WTC11 (cell line): ENCODE results near the gene CEP126. TPM values are rescaled to one million over a fixed set of nuclear protein-coding genes. Genes with fewer than 3 reads are reported as not detected.

Experiments
- ATAC-seq: fragments of 200-7000 bp; cut with Tn5 transposase; 2 replicates; pipeline ENCODE4 v1.10.0; 2021; ENCODE audit warnings: mild to moderate bottlenecking, moderate library complexity
- CTCF ChIA-PET: fragments of 300-600 bp; sonication (Branson Sonifier 250); formaldehyde crosslinking; loops from one replicate; lab custom pipeline; 2021; ENCODE audit warnings: antibody characterized with exemption; lab: Charles Lee
- POLR2A ChIA-PET: fragments of 350-600 bp; sonication (Branson Sonifier 250); formaldehyde crosslinking; loops from one replicate; lab custom pipeline; 2021; ENCODE audit warnings: antibody characterized with exemption; lab: Charles Lee
- DNase-seq: peaks from one replicate; pipeline ENCODE4 v3.0.0; 2021; ENCODE audit warnings: low spot score
- H3K27ac Mint-ChIP-seq: 2 replicates; pipeline ENCODE4 v1.8.0; 2021; ENCODE audit warnings: mixed read lengths
- H3K27me3 Mint-ChIP-seq: 2 replicates; pipeline ENCODE4 v1.8.0; 2021; ENCODE audit warnings: low read depth, mild to moderate bottlenecking, moderate library complexity, mixed read lengths
- H3K36me3 Mint-ChIP-seq: 2 replicates; pipeline ENCODE4 v1.8.0; 2021; ENCODE audit warnings: mixed read lengths
- H3K4me1 Mint-ChIP-seq: 2 replicates; pipeline ENCODE4 v1.8.0; 2022; ENCODE audit warnings: mixed read lengths
- H3K4me3 Mint-ChIP-seq: 2 replicates; pipeline ENCODE4 v1.8.0; 2021; ENCODE audit warnings: mild to moderate bottlenecking, moderate library complexity, mixed read lengths
- H3K9me3 Mint-ChIP-seq: 2 replicates; pipeline ENCODE4 v1.8.0; 2021; ENCODE audit warnings: mixed read lengths
- ARID4B ChIP-seq: sonication (generic); formaldehyde crosslinking; IDR thresholded peaks from 2 replicates; pipeline ENCODE4 v1.8.0; 2023; ENCODE audit warnings: missing genetic modification reagents, mild to moderate bottlenecking, borderline replicate concordance
- CREM ChIP-seq: sonication (generic); formaldehyde crosslinking; IDR thresholded peaks from 2 replicates; pipeline ENCODE4 v1.8.1; 2022; ENCODE audit warnings: mild to moderate bottlenecking, missing genetic modification reagents, moderate library complexity
- E2F1 ChIP-seq: sonication (generic); formaldehyde crosslinking; IDR thresholded peaks from 2 replicates; pipeline ENCODE4 v1.8.0; 2022; ENCODE audit warnings: mild to moderate bottlenecking, missing genetic modification reagents
- EMX1 ChIP-seq: fragments of 250-450 bp; sonication (Bioruptor Pico); IDR thresholded peaks from 2 replicates; pipeline ENCODE4 v1.8.0; 2021; ENCODE audit warnings: mild to moderate bottlenecking
- FOXJ3 ChIP-seq: sonication (generic); formaldehyde crosslinking; IDR thresholded peaks from 2 replicates; pipeline ENCODE4 v1.9.0; 2021; ENCODE audit warnings: missing genetic modification reagents, mild to moderate bottlenecking, borderline replicate concordance
- FOXP1 ChIP-seq: sonication (generic); formaldehyde crosslinking; IDR thresholded peaks from 2 replicates; pipeline ENCODE4 v1.8.0; 2022; ENCODE audit warnings: missing genetic modification reagents, mild to moderate bottlenecking, moderate library complexity, borderline replicate concordance
- HMGA2 ChIP-seq: fragments of 250-450 bp; sonication (Bioruptor Pico); IDR thresholded peaks from 2 replicates; pipeline ENCODE4 v1.4.0; 2021; ENCODE audit warnings: mild to moderate bottlenecking, moderate library complexity
- JAZF1 ChIP-seq: fragments of 250-450 bp; sonication (Bioruptor Pico); IDR thresholded peaks from 2 replicates; pipeline ENCODE4 v1.9.0; 2021; ENCODE audit warnings: moderate library complexity, mild to moderate bottlenecking, inconsistent platforms
- MYBL2 ChIP-seq: sonication (generic); formaldehyde crosslinking; IDR thresholded peaks from 2 replicates; pipeline ENCODE4 v1.8.1; 2023; ENCODE audit warnings: mild to moderate bottlenecking, moderate library complexity, missing genetic modification reagents
- NFATC4 ChIP-seq: fragments of 250-450 bp; sonication (Bioruptor Pico); IDR thresholded peaks from 2 replicates; pipeline ENCODE4 v1.9.0; 2021; ENCODE audit warnings: mild to moderate bottlenecking
- NFE2L1 ChIP-seq: sonication (generic); formaldehyde crosslinking; IDR thresholded peaks from 2 replicates; pipeline ENCODE4 v1.8.1; 2023; ENCODE audit warnings: missing genetic modification reagents
- RELA ChIP-seq: sonication (generic); formaldehyde crosslinking; IDR thresholded peaks from 2 replicates; pipeline ENCODE4 v1.8.1; 2022; ENCODE audit warnings: missing genetic modification reagents, mild to moderate bottlenecking, borderline replicate concordance
- SOX15 ChIP-seq: fragments of 250-450 bp; sonication (Bioruptor Pico); IDR thresholded peaks from 2 replicates; pipeline ENCODE4 v1.9.0; 2021; ENCODE audit warnings: mild to moderate bottlenecking
- TCF7 ChIP-seq: sonication (generic); formaldehyde crosslinking; IDR thresholded peaks from 2 replicates; pipeline ENCODE4 v1.8.0; 2022; ENCODE audit warnings: mild to moderate bottlenecking, low read depth, missing genetic modification reagents, moderate library complexity
- USF2 ChIP-seq: sonication (generic); formaldehyde crosslinking; IDR thresholded peaks from 2 replicates; pipeline ENCODE4 v1.8.1; 2023; ENCODE audit warnings: mild to moderate bottlenecking, missing genetic modification reagents, moderate library complexity
- ZBTB43 ChIP-seq: sonication (generic); formaldehyde crosslinking; IDR thresholded peaks from 2 replicates; pipeline ENCODE4 v1.8.1; 2023; ENCODE audit warnings: mild to moderate bottlenecking, missing genetic modification reagents
- ZNF396 ChIP-seq: fragments of 250-450 bp; sonication (Bioruptor Pico); IDR thresholded peaks from 2 replicates; pipeline ENCODE4 v1.8.0; 2021; ENCODE audit warnings: mild to moderate bottlenecking, moderate library complexity, borderline replicate concordance
- total RNA-seq: library from RNA; stranded (reverse); gene quantifications from 3 replicates; pipeline ENCODE4 v1.2.3, GENCODE V29; 2021
- TF ChIP-seq, protein P1 (sequence below): sonication (generic); formaldehyde crosslinking; IDR thresholded peaks from 2 replicates; pipeline ENCODE4 v1.8.0; 2023; ENCODE audit warnings: mild to moderate bottlenecking, missing genetic modification reagents
- TF ChIP-seq, protein P2 (sequence below): sonication (generic); formaldehyde crosslinking; conservative IDR thresholded peaks from 2 replicates; pipeline ENCODE4 v1.8.1; 2023; ENCODE audit warnings: mild to moderate bottlenecking, low read depth, missing genetic modification reagents, moderate library complexity
- TF ChIP-seq, protein P3 (sequence below): fragments of 250-450 bp; sonication (Bioruptor Pico); IDR thresholded peaks from 2 replicates; pipeline ENCODE4 v1.9.0; 2021; ENCODE audit warnings: mild to moderate bottlenecking

Gene CEP126
- total RNA-seq, 1 experiment from 2014 or later, result 2.4 TPM

DNA sequence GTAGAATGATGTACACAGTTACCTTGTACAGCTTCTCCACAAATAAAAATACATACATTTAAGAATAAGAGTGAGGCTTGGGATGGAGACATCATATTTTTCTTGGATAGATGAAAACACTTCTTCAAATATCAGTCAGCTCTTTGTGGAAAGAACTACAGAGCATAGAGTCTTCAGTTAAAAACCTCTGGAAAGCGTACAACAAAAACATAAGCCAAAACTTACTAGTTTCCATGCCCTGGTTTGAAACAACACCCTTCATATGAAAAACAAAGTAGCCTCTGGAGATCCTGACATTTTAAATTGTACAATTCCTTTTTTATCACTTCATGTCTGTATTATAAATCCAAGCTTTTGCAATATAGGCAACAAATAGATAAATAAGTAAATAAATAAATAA lies 7.0 kb upstream of the CEP126 start:
- CTCF ChIA-PET, result no interaction called here
- H3K36me3 Mint-ChIP-seq, result no peaks in the 10 kb centered on the region
- H3K9me3 Mint-ChIP-seq, result no peaks in the 10 kb centered on the region
- no peaks in the 10 kb centered on the region for H3K27me3 Mint-ChIP-seq
- TF ChIP-seq TCF7 (CRISPR knock-in tag), result no peak
- TF ChIP-seq JAZF1 (CRISPR knock-in tag), result no peak
- TF ChIP-seq NFE2L1 (CRISPR knock-in tag), result no peak
- TF ChIP-seq FOXP1 (CRISPR knock-in tag), result no peak
- no peak for TF ChIP-seq E2F1 (CRISPR knock-in tag)
- TF ChIP-seq SOX15 (CRISPR knock-in tag), result no peak
- no peak for TF ChIP-seq ZBTB43 (CRISPR knock-in tag)
- TF ChIP-seq RELA (CRISPR knock-in tag), result no peak
- TF ChIP-seq, protein P1, sequence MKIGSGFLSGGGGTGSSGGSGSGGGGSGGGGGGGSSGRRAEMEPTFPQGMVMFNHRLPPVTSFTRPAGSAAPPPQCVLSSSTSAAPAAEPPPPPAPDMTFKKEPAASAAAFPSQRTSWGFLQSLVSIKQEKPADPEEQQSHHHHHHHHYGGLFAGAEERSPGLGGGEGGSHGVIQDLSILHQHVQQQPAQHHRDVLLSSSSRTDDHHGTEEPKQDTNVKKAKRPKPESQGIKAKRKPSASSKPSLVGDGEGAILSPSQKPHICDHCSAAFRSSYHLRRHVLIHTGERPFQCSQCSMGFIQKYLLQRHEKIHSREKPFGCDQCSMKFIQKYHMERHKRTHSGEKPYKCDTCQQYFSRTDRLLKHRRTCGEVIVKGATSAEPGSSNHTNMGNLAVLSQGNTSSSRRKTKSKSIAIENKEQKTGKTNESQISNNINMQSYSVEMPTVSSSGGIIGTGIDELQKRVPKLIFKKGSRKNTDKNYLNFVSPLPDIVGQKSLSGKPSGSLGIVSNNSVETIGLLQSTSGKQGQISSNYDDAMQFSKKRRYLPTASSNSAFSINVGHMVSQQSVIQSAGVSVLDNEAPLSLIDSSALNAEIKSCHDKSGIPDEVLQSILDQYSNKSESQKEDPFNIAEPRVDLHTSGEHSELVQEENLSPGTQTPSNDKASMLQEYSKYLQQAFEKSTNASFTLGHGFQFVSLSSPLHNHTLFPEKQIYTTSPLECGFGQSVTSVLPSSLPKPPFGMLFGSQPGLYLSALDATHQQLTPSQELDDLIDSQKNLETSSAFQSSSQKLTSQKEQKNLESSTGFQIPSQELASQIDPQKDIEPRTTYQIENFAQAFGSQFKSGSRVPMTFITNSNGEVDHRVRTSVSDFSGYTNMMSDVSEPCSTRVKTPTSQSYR, result no peak
- TF ChIP-seq, protein P2, sequence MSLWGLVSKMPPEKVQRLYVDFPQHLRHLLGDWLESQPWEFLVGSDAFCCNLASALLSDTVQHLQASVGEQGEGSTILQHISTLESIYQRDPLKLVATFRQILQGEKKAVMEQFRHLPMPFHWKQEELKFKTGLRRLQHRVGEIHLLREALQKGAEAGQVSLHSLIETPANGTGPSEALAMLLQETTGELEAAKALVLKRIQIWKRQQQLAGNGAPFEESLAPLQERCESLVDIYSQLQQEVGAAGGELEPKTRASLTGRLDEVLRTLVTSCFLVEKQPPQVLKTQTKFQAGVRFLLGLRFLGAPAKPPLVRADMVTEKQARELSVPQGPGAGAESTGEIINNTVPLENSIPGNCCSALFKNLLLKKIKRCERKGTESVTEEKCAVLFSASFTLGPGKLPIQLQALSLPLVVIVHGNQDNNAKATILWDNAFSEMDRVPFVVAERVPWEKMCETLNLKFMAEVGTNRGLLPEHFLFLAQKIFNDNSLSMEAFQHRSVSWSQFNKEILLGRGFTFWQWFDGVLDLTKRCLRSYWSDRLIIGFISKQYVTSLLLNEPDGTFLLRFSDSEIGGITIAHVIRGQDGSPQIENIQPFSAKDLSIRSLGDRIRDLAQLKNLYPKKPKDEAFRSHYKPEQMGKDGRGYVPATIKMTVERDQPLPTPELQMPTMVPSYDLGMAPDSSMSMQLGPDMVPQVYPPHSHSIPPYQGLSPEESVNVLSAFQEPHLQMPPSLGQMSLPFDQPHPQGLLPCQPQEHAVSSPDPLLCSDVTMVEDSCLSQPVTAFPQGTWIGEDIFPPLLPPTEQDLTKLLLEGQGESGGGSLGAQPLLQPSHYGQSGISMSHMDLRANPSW (CRISPR knock-in tag), result no peak
- no peak for TF ChIP-seq FOXJ3
- no peak for TF ChIP-seq ZNF396 (CRISPR knock-in tag)
- TF ChIP-seq NFATC4 (CRISPR knock-in tag), result no peak
- TF ChIP-seq USF2, result no peak
- no peak for TF ChIP-seq EMX1 (CRISPR knock-in tag)
- DNase-seq, result no peak
- H3K4me3 Mint-ChIP-seq, result no peak overlapping the region
- POLR2A ChIA-PET, result no interaction called here
- no peak for ATAC-seq
- H3K27ac Mint-ChIP-seq, result no peak overlapping the region
- peaks cover 3% of the 10 kb centered on the region for H3K4me1 Mint-ChIP-seq

GRCh38 chr11:101909087-101909486 lies 5.7 kb upstream of the CEP126 start:
- CTCF ChIA-PET, result no interaction called here
- Mint-ChIP-seq H3K4me3 (no peak overlapping the region), H3K27me3 (no peaks in the 10 kb centered on the region), H3K4me1 (peaks cover 14% of the 10 kb centered on the region), H3K36me3 (no peaks in the 10 kb centered on the region), H3K27ac (no peak overlapping the region), H3K9me3 (no peaks in the 10 kb centered on the region)
- DNase-seq, result no peak
- ATAC-seq, result no peak
- POLR2A ChIA-PET, result no interaction called here
- TF ChIP-seq CREM (CRISPR knock-in tag), result no peak
- TF ChIP-seq, protein P3, sequence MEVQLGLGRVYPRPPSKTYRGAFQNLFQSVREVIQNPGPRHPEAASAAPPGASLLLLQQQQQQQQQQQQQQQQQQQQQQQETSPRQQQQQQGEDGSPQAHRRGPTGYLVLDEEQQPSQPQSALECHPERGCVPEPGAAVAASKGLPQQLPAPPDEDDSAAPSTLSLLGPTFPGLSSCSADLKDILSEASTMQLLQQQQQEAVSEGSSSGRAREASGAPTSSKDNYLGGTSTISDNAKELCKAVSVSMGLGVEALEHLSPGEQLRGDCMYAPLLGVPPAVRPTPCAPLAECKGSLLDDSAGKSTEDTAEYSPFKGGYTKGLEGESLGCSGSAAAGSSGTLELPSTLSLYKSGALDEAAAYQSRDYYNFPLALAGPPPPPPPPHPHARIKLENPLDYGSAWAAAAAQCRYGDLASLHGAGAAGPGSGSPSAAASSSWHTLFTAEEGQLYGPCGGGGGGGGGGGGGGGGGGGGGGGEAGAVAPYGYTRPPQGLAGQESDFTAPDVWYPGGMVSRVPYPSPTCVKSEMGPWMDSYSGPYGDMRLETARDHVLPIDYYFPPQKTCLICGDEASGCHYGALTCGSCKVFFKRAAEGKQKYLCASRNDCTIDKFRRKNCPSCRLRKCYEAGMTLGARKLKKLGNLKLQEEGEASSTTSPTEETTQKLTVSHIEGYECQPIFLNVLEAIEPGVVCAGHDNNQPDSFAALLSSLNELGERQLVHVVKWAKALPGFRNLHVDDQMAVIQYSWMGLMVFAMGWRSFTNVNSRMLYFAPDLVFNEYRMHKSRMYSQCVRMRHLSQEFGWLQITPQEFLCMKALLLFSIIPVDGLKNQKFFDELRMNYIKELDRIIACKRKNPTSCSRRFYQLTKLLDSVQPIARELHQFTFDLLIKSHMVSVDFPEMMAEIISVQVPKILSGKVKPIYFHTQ (CRISPR knock-in tag), result no peak
- TF ChIP-seq MYBL2, result no peak
- no peak for TF ChIP-seq SOX15 (CRISPR knock-in tag)
- TF ChIP-seq HMGA2 (CRISPR knock-in tag), result no peak
- TF ChIP-seq ARID4B (CRISPR knock-in tag), result no peak
